ENCODE data around the gene C4orf50.

C4orf50 gene

GRCh38 chr4:5894266-5894665, 124.0 kb downstream of the C4orf50 start:
- no peak for ATAC-seq
- TF ChIP-seq, protein P1, sequence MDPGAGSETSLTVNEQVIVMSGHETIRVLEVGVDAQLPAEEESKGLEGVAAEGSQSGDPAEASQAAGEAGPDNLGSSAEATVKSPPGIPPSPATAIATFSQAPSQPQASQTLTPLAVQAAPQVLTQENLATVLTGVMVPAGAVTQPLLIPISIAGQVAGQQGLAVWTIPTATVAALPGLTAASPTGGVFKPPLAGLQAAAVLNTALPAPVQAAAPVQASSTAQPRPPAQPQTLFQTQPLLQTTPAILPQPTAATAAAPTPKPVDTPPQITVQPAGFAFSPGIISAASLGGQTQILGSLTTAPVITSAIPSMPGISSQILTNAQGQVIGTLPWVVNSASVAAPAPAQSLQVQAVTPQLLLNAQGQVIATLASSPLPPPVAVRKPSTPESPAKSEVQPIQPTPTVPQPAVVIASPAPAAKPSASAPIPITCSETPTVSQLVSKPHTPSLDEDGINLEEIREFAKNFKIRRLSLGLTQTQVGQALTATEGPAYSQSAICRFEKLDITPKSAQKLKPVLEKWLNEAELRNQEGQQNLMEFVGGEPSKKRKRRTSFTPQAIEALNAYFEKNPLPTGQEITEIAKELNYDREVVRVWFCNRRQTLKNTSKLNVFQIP (CRISPR knock-in tag; IDR thresholded peaks at IDR 0.05; ENCODE audit: borderline replicate concordance, low read depth): no peak
- TF ChIP-seq SNAI2 (CRISPR knock-in tag; IDR thresholded peaks at IDR 0.05) (no peak), GLIS3 (CRISPR knock-in tag; IDR thresholded peaks at IDR 0.05) (no peak), PPARA (CRISPR knock-in tag; IDR thresholded peaks at IDR 0.05; ENCODE audit: borderline replicate concordance) (no peak), PATZ1 (CRISPR knock-in tag; IDR thresholded peaks at IDR 0.05; ENCODE audit: borderline replicate concordance) (no peak), ZC3H10 (CRISPR knock-in tag; IDR thresholded peaks at IDR 0.05) (no peak), CSDC2 (CRISPR knock-in tag; IDR thresholded peaks at IDR 0.05) (no peak), ZFP30 (CRISPR knock-in tag; IDR thresholded peaks at IDR 0.05) (no peak)
- TF ChIP-seq, protein P2, sequence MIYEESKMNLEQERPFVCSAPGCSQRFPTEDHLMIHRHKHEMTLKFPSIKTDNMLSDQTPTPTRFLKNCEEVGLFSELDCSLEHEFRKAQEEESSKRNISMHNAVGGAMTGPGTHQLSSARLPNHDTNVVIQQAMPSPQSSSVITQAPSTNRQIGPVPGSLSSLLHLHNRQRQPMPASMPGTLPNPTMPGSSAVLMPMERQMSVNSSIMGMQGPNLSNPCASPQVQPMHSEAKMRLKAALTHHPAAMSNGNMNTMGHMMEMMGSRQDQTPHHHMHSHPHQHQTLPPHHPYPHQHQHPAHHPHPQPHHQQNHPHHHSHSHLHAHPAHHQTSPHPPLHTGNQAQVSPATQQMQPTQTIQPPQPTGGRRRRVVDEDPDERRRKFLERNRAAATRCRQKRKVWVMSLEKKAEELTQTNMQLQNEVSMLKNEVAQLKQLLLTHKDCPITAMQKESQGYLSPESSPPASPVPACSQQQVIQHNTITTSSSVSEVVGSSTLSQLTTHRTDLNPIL (CRISPR knock-in tag; IDR thresholded peaks at IDR 0.05; ENCODE audit: low read depth): no peak

- TF ChIP-seq PPARA (CRISPR knock-in tag; IDR thresholded peaks at IDR 0.05; ENCODE audit: borderline replicate concordance): no peak
- no peak for TF ChIP-seq TCF4 (CRISPR knock-in tag; IDR thresholded peaks at IDR 0.05; ENCODE audit: borderline replicate concordance)
- no peak for TF ChIP-seq ZFP3 (CRISPR knock-in tag; IDR thresholded peaks at IDR 0.05)
- no peak for TF ChIP-seq GLIS3 (CRISPR knock-in tag; IDR thresholded peaks at IDR 0.05)
- TF ChIP-seq, protein P1 (CRISPR knock-in tag; IDR thresholded peaks at IDR 0.05; ENCODE audit: borderline replicate concordance, low read depth): no peak
- TF ChIP-seq TOX (CRISPR knock-in tag; IDR thresholded peaks at IDR 0.05; ENCODE audit: borderline replicate concordance): no peak
- no peak for TF ChIP-seq PATZ1 (CRISPR knock-in tag; IDR thresholded peaks at IDR 0.05; ENCODE audit: borderline replicate concordance)
- TF ChIP-seq, protein P2 (CRISPR knock-in tag; IDR thresholded peaks at IDR 0.05; ENCODE audit: low read depth): no peak
- TF ChIP-seq ZC3H10 (CRISPR knock-in tag; IDR thresholded peaks at IDR 0.05): no peak
- TF ChIP-seq ARNTL (CRISPR knock-in tag; IDR thresholded peaks at IDR 0.05; ENCODE audit: borderline replicate concordance, low read depth): no peak
- no peak for TF ChIP-seq SNAI2 (CRISPR knock-in tag; IDR thresholded peaks at IDR 0.05)
- no peak for TF ChIP-seq ESRRG (CRISPR knock-in tag; IDR thresholded peaks at IDR 0.05)
- no peak for ATAC-seq
These were observed 124.6 kb downstream of the C4orf50 start for GRCh38 chr4:5893591-5893990.

- TF ChIP-seq BACH2 (CRISPR knock-in tag; IDR thresholded peaks at IDR 0.05; ENCODE audit: borderline replicate concordance) (no peak), CSDC2 (CRISPR knock-in tag; IDR thresholded peaks at IDR 0.05) (no peak), TCF4 (CRISPR knock-in tag; IDR thresholded peaks at IDR 0.05; ENCODE audit: borderline replicate concordance) (no peak), OSR1 (CRISPR knock-in tag; IDR thresholded peaks at IDR 0.05) (no peak), ESRRG (CRISPR knock-in tag; IDR thresholded peaks at IDR 0.05) (no peak), CSRNP3 (CRISPR knock-in tag; IDR thresholded peaks at IDR 0.05) (no peak), TOX (CRISPR knock-in tag; IDR thresholded peaks at IDR 0.05; ENCODE audit: borderline replicate concordance) (no peak), SNAI2 (CRISPR knock-in tag; IDR thresholded peaks at IDR 0.05) (no peak)
- TF ChIP-seq, protein P1 (CRISPR knock-in tag; IDR thresholded peaks at IDR 0.05; ENCODE audit: borderline replicate concordance, low read depth): no peak
- no peak; the same call in 2 of the 3 replicates for ATAC-seq
These were observed 125.1 kb downstream of the C4orf50 start, which contains the start of gene CRMP1 for GRCh38 chr4:5893004-5893580. CRMP1 (minus strand) TSS chr4:5893086; CDS start chr4:5892969, 117 bp downstream.

Measured in SK-N-SH treated with all-trans-retinoic acid at 6 μM for 48 hours (cell line).